NCI-H1417 treated with DMSO at 0.1 percent for 48 hours (cell line): ENCODE measurements around the gene CCS.
"Not testable (repeated sequence)": the region's sequence is repeated elsewhere in the genome, so short reads cannot be mapped to it uniquely, and the experiment has no call there.

ENCODE experiments used
- DNase-seq: peaks from one replicate; lab custom pipeline; 2025; lab: John Stamatoyannopoulos, UW

CCS gene

DNA sequence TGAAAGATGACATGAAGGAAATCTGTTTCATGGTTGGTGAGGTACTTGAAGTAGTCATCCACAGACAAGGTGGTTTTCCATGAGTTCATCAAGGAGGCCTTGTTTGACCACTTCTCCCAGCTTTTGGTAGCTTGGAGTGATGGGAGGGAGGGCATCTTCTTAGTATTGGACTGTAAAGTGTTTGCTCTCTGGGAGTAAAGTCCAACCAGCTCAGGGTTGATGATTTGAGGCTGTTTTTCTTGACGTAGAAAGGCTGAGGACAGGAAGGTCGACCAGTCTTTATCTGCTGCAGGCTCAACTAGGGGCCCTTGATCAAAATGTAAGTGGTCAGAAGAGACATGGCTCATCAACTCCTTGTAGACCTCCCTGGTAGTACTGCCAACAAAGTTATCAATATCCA, 1.8 kb upstream of the CCS start:
- no peak for DNase-seq

DNA sequence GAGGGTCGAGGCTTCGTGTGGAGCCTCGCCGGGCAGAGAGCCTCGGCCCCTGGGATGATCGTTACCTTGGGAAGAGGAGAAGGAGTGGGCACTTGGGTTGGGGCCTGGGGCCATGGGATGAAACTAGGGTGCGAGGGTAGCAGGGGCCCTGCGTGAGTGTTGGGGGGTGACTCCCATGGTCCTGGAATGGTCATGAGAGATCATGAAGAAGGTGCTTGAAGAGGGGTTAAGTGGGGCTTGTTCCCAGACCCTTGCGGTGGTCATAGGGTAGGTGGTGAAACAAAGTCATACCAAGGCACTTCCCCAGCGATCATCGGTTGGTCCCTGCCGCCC, 284 bp downstream of the CCS start:
- DNase-seq = no peak

DNA sequence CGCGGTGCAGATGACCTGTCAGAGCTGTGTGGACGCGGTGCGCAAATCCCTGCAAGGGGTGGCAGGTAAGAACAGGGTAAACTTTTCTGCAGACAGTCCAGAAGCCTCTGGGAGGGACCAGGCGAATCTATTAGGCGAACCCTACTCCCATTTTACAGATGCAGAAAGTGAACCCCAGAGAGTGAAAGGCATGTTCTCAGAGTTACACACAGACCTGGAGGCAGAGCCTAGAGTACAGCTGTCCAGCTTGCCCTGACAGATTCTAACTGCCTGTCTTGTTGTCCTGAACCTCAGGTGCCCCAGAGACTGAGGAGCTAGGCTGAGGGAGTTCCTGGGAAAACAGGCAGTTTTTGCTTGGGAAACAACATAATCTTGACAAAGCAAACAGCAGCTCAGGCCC, 665 bp downstream of the CCS start:
- DNase-seq = no peak

DNA sequence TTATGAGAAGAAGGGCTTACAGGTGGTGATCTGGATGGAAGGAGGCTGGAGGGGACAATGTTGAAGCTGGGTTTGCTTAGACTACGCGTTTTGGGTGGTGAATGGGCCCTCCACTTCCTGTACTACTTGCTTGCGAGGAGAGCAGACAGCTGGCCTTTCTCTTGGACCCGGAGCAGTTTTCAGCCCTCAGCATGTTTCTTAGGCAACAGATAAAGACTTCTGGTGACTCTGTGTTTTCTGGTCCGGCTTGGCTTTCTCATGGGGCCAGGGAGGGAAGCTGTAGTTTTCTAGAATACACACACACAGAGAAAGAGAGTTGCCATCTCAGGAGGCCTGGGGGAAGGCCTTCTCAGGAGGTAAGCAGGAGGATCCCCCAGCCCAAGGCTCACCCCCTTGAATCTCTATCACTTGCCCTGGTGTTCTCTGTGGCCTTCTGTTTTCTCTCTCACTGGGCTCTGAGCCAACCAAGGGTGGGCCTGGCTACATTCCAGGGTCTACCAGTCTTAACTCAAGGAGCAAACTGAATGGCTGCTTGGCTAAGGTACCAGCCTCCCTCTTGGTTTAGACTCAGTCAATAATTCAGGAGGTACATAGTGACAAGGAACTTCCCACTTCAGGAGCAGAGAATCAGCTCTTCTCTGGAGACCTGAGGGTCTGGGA, 2.4 kb downstream of the CCS start:
- no peak for DNase-seq

DNA sequence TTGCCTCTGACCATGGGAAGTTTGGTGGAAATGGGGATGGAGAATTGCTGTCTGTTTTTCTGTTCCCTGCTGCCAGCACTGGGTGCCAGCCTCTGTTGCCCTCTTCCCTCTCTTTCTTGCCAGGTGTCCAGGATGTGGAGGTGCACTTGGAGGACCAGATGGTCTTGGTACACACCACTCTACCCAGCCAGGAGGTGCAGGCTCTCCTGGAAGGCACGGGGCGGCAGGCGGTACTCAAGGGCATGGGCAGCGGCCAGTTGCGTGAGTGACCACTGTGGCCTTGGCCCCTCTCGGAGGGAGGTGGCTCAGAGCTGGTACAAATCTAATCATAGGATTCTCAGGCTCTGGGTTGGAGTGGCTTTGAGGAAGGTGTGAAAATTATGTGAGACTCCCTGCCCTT, 6.0 kb downstream of the CCS start:
- no peak for DNase-seq

DNA sequence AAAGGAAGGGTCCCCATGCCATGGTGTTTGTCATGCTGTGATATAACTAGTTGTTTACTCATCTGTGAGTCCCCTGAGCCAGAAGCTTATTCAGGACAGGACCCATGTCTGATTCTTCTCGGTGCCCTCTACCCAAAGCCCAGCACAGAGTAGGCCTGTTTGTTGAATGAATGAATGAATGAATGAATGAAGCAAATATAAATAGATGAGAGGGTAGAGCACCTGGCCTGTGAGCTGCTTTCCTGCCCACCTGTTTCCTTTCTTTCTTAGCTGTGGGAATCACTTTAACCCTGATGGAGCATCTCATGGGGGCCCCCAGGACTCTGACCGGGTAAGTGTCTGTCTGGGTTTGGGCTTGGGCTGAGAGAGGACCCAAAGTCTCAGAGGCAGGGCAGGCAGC, 7.2 kb downstream of the CCS start:
- DNase-seq = no peak

DNA sequence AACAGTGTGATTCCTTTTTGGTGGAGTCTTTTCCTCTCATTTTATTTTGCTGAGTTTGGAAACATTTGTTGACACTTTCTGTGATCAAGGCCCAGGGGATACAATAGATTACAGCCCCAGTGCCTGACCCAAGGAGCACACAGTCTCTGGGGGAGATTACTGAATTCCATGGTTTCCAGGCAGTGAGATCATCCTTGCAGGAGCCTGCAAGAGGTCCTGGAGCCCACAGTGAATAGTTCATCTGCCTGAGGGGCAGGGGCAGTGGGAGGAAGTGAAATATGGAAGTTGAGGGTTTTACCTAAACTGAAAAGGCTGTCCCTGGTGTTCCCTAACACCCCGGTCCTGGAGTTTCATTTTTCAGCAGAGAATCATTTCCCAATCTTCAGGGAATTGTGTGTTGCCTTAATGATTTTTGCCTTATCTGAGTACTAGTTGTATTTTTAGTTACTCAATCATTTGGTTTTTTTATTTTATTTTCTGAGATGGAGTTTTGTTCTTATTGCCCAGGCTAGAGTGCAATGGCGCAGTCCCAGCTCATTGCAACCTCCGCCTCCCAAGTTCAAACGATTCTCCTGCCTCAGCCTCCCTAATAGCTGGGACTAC, 7.7 kb downstream of the CCS start:
- no peak for DNase-seq

DNA sequence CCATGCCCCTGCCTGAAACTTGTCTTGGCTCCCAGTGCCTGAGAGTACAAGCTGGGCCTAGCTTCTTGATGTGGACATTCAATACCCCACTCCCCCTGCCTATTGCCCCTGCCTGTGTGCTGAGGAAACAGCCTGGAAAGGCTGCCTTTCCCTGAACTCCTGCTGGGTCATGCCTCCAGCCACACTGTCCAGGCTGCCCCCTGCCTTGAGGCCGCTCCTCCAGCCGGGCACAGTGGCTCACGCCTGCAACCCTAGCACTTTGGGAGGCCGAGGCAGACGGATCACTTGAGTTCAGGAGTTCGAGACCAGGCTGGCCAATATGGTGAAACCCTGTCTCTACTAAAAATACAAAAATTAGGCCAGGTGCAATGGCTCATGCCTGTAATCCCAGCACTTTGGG, 10.1 kb downstream of the CCS start:
- DNase-seq = no peak

DNA sequence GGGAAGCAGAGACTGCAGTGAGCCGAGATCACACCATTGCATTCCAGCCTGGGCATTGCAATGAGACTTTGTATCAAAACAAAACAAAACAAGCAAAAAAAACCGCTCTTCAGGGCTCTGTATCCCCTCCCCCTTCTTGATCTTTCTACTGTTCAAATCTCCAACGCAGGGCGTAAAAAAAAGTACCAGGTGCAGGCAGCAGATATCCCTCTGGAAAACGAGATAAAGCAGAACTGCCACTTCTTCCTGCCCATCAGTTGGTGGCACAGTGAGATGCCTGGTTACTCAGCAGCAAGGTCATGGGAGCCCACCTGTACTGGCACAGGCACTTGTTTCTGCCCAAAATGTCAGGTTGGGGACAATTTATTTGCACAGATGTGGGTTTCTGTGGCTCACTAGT, 11.2 kb downstream of the CCS start:
- no peak for DNase-seq

DNA sequence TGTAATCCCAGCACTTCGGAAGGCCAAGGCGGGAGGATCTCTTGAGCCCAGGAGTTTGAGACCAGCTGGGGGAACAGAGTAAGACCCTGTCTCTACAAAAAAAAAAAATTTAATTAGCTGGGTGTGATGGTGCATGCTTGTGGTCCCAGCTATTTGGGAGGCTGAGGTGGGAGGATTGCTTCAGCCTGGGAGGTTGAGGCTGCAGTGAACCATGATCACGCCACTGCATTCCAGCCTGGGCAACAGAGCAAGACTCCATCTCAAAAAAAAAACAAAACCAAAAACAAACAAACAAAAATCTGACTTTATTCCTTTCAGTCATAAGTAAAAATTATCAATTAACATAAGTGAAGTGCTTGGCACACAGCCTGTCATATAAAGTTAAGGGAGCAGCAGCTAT, 13.6 kb downstream of the CCS start:
- DNase-seq = not testable (repeated sequence)

DNA sequence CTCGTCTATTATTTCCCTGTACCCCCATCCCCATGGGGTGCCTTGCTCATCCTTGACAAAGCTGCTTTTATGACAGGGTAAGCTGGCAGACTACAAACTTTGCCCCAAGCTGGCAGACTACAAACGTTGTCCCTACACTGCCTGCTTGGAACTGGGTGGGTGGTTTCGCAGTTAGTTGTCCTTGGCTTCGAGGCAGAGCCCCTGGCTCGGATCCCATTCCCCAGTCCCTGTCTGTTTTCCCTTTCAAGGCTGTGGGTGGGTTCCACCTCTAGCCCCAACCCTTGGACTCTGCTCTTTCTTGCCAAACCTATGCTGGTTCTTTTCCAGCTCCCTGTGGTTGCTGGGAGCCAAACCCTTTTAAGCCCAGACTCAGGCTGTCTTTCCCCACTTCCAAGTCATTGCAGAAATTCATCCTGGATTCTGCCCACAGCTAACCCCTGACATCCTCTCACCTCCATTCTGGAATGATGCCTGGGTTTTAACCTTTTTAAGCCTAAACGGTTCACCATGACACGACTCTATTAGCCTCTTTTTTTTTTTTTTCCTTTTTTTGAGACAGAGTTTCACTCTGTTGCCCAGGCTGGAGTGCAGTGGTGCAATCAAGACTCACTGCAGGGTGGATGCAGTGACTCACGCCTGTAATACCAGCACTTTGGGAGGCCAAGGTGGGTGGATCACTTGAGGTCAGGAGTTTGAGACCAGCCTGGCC, 14.3 kb downstream of the CCS start:
- DNase-seq = no peak

DNA sequence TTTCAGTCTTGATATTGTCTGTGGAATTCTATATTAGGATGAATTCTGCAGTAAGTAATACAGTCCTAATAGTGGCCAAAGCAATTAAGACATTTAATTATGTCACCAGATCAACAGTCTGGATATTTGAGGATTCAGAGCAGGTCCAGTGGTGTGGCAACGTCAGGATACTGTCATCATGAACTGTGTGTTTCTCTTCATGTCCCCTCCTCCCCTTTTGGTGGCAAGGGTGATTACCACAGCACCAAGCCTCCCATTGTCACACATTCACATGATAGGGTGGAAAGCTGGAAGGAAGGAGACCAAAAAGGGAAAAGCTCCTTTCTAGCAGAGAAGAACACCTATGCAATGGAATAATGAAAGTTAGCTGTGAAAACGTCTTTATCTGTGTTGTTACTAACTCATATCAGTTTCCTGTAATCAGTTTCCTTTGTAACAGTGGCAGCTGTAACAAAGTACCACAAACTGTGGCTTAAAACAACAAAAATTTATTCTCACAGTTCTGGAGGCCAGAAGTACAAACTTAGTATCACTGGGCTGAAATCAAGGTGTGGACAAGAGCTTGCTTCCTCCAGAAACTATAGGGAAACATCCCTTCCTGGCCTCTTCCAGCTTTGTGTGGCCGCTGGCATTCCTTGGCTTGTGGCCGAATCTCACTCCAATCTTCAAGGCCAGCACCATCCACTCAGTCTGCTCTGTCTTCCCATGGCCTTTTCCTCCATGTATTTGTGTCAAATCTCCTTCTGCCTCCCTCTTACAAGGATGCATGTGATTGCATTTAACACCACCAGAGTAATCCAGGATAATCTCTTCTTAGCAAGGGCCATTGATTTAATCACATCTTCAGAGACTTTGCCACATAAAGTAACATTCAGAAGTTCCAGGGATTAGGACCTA, 17.0 kb downstream of the CCS start:
- no peak for DNase-seq

DNA sequence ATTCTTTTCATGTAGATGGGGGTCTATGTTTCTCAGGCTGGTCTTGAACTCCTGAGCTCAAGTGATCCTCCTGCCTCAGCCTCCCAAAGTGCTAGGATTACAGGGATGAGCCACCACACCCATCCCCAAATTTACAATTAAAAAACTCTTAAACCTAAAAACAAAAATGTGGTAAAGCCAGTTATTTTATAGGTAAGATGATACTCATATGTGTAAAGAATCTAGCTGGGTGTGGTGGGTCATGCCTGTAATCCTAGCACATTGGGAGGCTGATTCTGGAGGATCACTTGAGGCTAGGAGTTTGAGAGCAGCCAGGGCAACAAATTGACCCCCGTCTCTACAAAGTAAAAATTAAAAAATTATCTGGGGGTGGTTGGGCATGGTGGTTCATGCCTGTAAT, 19.5 kb downstream of the CCS start:
- no peak for DNase-seq

DNA sequence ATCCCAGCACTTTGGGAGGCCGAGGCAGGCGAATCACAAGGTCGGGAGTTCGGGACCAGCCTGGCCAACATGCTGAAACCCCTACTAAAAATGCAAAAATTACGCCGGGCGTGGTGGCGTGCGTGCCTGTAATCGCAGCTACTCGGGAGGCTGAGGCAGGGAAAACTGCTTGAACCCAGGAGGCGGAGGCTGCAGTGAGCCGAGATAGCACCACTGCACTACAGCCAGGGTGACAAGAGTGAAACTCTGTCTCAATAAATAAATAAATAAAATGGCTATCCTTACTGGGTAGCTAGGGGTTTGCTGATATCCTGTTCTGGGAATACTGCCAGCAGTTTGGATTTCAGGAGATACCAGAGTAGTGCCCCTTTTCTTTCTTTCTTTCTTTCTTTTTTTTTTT, 21.1 kb downstream of the CCS start:
- no peak for DNase-seq

DNA sequence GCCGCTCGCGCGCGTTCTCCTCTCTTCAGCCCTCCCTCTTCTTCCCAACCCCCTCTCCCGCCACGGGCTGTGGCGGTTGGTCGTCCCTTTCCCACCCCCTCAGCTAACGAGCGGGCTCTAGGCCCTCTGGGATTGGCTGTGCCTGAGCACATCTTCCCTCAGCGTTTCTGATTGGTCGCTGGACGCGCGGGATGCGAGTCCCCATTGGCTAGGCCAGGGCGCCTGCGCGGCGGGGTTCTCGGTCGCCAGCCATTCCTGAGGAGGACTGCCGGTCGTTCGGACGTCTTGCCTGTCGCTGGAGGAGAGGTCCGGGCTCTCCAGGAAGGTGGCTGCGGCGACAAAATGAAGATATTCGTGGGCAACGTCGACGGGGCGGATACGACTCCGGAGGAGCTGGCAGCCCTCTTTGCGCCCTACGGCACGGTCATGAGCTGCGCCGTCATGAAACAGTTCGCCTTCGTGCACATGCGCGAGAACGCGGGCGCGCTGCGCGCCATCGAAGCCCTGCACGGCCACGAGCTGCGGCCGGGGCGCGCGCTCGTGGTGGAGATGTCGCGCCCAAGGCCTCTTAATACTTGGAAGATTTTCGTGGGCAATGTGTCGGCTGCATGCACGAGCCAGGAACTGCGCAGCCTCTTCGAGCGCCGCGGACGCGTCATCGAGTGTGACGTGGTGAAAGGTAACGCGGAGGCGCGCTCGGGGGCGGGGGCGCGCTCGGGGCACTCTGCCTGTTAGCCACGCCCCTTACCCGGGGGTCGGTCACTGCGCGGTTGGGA, 23.6 kb downstream of the CCS start, which contains the start of gene RBM14:
RBM14 (plus strand) TSS at position 252 of the 776 bp plus-strand sequence; CDS start at position 343, 91 bp downstream.
- DNase-seq = peak; percentile 94

DNA sequence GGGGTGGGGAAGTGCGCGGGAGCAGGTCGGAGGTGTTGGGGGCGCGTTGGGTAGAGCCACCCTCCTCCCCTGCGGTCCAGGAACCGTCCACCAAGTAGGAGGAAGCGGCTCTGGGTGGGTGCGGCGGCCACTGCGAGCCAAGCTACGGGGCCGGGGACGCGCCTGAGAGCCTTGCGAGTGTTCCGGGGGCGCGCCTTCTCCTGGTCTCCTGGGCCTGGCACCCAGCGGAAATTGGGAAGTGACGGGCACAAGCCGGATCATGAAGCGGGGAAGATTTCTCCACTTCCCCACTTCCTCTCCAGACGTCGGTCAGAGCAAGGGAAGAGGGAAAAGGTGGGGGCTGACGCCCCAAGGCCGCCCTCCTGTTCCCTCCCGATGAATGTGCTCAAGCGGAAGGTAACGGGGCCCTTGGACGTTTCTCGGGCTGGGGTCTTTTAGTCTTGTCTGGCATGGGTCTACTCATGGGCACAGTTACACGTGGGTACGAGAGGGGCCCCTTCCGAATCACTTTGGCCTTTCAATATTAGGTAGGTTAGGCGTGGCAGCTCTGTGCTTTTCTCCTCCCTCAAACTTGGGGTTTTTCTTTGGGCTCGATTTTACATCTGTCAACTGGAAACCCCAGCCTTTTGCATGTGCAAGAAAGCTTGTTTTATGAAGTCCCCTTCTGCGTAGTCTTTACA, 24.3 kb downstream of the CCS start:
- no peak for DNase-seq

DNA sequence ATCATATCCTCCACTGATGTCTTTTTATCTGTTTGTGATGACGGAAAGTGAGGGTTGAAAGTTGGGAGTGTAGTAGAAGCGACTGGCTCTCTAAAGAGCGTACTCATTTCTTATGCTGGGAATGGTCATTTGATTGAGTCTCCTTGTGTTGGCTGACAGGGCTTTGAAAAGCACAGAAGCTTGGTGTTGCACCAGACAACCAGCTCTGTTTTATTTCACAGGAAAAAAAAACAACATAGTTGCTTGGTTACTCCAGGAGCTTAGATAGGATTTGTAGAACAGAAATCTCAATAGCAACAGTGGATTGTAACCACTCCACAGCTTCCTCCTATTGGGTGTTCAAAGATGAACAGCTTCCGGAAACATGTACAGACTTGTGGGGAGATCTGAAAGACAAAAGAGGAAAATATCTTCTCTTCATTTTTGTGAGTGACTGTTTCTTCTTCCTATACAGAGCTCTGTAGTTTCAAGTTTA, 26.1 kb downstream of the CCS start:
- no peak for DNase-seq

DNA sequence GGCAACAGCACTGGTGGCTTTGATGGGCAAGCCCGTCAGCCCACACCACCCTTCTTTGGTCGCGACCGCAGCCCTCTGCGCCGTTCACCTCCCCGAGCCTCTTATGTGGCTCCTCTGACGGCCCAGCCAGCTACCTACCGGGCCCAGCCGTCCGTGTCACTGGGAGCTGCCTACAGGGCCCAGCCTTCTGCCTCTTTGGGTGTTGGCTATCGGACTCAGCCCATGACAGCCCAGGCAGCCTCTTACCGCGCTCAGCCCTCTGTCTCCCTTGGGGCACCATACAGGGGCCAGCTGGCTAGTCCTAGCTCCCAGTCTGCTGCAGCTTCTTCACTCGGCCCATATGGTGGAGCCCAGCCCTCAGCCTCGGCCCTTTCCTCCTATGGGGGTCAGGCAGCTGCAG, 31.5 kb downstream of the CCS start:
- no peak for DNase-seq

DNA sequence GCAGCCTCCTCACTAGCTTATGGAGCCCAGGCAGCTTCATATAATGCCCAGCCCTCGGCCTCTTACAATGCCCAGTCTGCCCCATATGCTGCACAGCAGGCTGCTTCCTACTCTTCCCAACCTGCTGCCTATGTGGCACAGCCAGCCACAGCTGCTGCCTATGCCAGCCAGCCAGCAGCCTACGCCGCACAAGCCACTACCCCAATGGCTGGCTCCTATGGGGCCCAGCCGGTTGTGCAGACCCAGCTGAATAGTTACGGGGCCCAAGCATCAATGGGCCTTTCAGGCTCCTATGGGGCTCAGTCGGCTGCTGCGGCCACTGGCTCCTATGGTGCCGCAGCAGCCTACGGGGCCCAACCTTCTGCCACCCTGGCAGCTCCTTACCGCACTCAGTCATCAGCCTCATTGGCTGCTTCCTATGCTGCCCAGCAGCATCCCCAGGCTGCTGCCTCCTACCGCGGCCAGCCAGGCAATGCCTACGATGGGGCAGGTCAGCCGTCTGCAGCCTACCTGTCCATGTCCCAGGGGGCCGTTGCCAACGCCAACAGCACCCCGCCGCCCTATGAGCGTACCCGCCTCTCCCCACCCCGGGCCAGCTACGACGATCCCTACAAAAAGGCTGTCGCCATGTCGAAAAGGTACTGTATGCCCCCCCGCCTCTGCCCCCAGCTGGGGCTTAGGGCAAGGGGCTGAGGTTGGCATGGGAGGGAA, 32.2 kb downstream of the CCS start:
- no peak for DNase-seq

DNA sequence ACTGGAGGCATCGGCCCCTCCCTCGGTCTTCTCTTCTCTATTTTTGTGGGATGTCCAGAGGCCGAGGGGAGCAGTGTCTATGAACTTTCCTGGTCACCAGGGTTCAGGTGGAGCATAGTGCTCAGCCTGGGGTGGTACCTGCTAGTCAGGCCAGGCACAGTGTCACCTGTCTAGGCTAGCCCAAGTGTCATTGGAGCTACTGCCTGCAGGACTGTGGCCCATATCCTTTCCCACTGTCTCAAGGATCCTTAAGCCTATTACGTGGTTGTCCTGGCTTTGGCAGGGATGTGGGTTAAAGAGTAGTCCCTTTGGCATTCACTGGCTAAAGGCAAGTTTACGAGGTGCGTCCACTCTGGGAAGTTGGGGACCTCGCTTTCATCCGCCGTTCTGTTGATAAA, 32.8 kb downstream of the CCS start:
- no peak for DNase-seq
